ENCODE data around the gene STAG1.

The STAG1 gene

GRCh38 chr3:136473716-136474326, 278.4 kb downstream of the STAG1 start:
- no peak overlapping the region for H3K4me3 ChIP-seq (ENCODE audit: low read depth, low read length)
- TF ChIP-seq, protein P1, sequence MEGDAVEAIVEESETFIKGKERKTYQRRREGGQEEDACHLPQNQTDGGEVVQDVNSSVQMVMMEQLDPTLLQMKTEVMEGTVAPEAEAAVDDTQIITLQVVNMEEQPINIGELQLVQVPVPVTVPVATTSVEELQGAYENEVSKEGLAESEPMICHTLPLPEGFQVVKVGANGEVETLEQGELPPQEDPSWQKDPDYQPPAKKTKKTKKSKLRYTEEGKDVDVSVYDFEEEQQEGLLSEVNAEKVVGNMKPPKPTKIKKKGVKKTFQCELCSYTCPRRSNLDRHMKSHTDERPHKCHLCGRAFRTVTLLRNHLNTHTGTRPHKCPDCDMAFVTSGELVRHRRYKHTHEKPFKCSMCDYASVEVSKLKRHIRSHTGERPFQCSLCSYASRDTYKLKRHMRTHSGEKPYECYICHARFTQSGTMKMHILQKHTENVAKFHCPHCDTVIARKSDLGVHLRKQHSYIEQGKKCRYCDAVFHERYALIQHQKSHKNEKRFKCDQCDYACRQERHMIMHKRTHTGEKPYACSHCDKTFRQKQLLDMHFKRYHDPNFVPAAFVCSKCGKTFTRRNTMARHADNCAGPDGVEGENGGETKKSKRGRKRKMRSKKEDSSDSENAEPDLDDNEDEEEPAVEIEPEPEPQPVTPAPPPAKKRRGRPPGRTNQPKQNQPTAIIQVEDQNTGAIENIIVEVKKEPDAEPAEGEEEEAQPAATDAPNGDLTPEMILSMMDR (IDR thresholded peaks at IDR 0.05; ENCODE audit: borderline replicate concordance, insufficient read depth, low read depth, low read length), result no peak

GRCh38 chr3:136465296-136465695, 286.9 kb downstream of the STAG1 start:
- H3K4me3 ChIP-seq (ENCODE audit: low read depth, low read length), result no peak overlapping the region
- TF ChIP-seq, protein P1 (IDR thresholded peaks at IDR 0.05; ENCODE audit: borderline replicate concordance, insufficient read depth, low read depth, low read length), result no peak

DNA sequence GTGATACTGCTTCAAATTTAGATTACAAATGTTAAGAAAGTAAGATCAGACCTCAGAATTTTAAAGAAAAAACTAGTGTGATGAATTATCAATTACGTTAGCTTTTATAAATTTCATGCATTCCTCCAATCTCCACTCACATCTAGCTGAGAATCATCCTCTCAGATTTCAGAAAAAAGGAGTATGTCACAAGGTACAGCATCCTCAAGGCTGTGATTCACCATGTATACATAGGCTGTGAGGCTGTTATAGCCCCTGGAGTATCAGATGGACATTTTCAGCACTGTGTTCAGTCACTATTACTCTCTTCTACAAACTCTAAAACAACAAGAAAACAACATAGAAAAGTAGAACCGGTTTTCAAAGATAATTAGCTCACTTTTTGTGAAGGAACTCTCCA, 287.7 kb downstream of the STAG1 start:
- H3K4me3 ChIP-seq (ENCODE audit: low read depth, low read length), result no peak overlapping the region
- TF ChIP-seq, protein P1 (IDR thresholded peaks at IDR 0.05; ENCODE audit: borderline replicate concordance, insufficient read depth, low read depth, low read length), result no peak

GRCh38 chr3:136463170-136463569, 289.0 kb downstream of the STAG1 start:
- H3K4me3 ChIP-seq (ENCODE audit: low read depth, low read length), result no peak overlapping the region
- TF ChIP-seq, protein P1 (IDR thresholded peaks at IDR 0.05; ENCODE audit: borderline replicate concordance, insufficient read depth, low read depth, low read length), result no peak

GRCh38 chr3:136457793-136458192, 294.4 kb downstream of the STAG1 start:
- H3K4me3 ChIP-seq (ENCODE audit: low read depth, low read length), result no peak overlapping the region
- TF ChIP-seq, protein P1 (IDR thresholded peaks at IDR 0.05; ENCODE audit: borderline replicate concordance, insufficient read depth, low read depth, low read length), result no peak

DNA sequence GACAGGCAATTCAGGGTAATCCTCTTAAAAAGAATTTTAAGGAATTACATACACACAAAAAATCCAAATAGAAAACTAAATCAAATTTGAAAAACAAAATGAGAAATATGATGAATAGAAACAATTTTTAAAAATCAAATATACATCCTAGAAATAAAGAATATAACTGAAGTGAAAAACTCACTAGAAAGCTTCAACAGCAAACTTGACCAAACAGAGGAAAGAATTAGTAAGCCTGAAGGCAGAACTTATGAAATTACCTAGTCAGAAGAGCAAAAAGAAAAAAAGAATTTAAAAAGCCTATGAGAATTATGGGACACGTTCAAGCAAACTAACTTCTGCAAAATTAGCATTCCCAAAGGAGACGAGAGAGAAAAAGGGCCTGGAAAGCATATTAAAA, 296.0 kb downstream of the STAG1 start:
- no peak overlapping the region for H3K4me3 ChIP-seq (ENCODE audit: low read depth, low read length)
- TF ChIP-seq, protein P1 (IDR thresholded peaks at IDR 0.05; ENCODE audit: borderline replicate concordance, insufficient read depth, low read depth, low read length), result no peak

DNA sequence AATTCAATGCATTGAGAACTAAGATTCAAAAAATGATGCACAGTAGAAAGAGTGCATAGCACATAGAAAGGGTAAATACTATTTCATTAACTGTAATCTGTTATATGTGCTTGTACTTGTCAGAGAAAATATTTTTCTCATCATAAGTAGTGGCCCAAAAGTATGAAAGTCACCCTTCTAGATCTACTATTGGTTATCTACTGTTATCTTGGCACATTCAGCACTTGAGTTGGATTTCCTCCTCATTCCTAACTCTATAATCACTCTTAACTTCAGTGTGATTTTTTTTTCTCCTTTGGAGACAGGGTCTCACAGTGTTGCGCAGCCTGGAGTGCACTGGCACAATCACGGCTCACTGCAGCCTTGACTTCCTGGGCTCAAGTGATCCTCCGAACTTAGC, 307.6 kb downstream of the STAG1 start:
- no peak overlapping the region for H3K4me3 ChIP-seq (ENCODE audit: low read depth, low read length)
- TF ChIP-seq, protein P1 (IDR thresholded peaks at IDR 0.05; ENCODE audit: borderline replicate concordance, insufficient read depth, low read depth, low read length), result no peak
